K562 (cell line): ENCODE measurements around the gene ENTPD8. TPM values are rescaled to one million over a fixed set of nuclear protein-coding genes. Genes with fewer than 3 reads are reported as not detected.

ENCODE experiments used
- ATAC-seq: fragments of 200-7000 bp; cut with Tn5 transposase; 3 replicates; pipeline ENCODE4 v1.9.1; 2020; ENCODE audit warnings: moderate library complexity
- BruUV-seq: library from RNA; stranded (reverse); fragments of 400-500 nt; replicated peaks from 2 replicates; lab custom pipeline; 2021; lab: Mats Ljungman, UMichigan
- CTCF ChIA-PET: fragments of 300-600 bp; formaldehyde crosslinking; extraction: SDS; loops from one replicate; lab custom pipeline; 2021; ENCODE audit warnings: low intra/inter-chr PET ratio; lab: Yijun Ruan, JAX
- POLR2A ChIA-PET: fragments of 300-600, 350-650 bp; sonication (Branson Sonifier 250); formaldehyde crosslinking; extraction: SDS; loops from one replicate; lab custom pipeline; 2021; ENCODE audit warnings: antibody characterized with exemption, inconsistent platforms; lab: Yijun Ruan, JAX
- DNase-seq, 4 experiments: peaks; one replicate each; pipeline versions ENCODE4 v3.0.0 to v3.0.0-alpha.2; 2011 to 2018; ENCODE audit warnings: low spot score in 3 of 4, mixed read lengths in 3 of 4; ENCODE audit errors: extremely low read depth in 1 of 4
- FAIRE-seq: peaks from 2 replicates; lab custom pipeline; 2011; peaks lifted over from hg19 to GRCh38; lab: Jason Lieb, UNC
- H2AFZ ChIP-seq: 2 replicates; pipeline ENCODE4 v1.6.0; 2011; ENCODE audit warnings: low read depth, low read length, control low read depth, inconsistent platforms
- H3K27ac ChIP-seq: fragments of 200-600 bp; 3 replicates; pipeline ENCODE4 v1.8.0; 2011; ENCODE audit warnings: low read depth, mild to moderate bottlenecking, control low read depth, inconsistent platforms, low read length, moderate library complexity, mixed read lengths; ENCODE audit errors: extremely low read depth
- H3K27me3 ChIP-seq, 2 experiments: fragments of 300-600 bp in 1 of 2; 2 replicates in 1 of 2; 3 replicates in 1 of 2; pipeline versions ENCODE4 v1.6.0 to v1.8.0; 2011; ENCODE audit warnings: inconsistent platforms in 2 of 2, low read length in 2 of 2, mild to moderate bottlenecking in 1 of 2, mixed read lengths in 1 of 2, moderate library complexity in 1 of 2; ENCODE audit not compliant: control insufficient read depth in 2 of 2, insufficient read depth in 2 of 2
- H3K36me3 ChIP-seq: fragments of 300-600 bp; 3 replicates; pipeline ENCODE4 v1.8.0; 2011; ENCODE audit warnings: mild to moderate bottlenecking, low read length, inconsistent platforms; ENCODE audit not compliant: control insufficient read depth, insufficient read depth
- H3K4me1 ChIP-seq, 2 experiments: fragments of 200-600 bp in 1 of 2; replicated peaks in 1 of 2; 2 replicates in 1 of 2; 3 replicates in 1 of 2; pipeline versions ENCODE4 v1.5.1 to v1.8.0; 2011; ENCODE audit warnings: inconsistent platforms in 2 of 2, low read length in 2 of 2, mild to moderate bottlenecking in 1 of 2, mixed read lengths in 1 of 2, moderate library complexity in 1 of 2; ENCODE audit not compliant: control insufficient read depth in 2 of 2, insufficient read depth in 2 of 2
- H3K4me2 ChIP-seq: 2 replicates; pipeline ENCODE4 v1.6.1; 2011; ENCODE audit warnings: low read length, control low read depth, inconsistent platforms, mixed read lengths; ENCODE audit not compliant: insufficient read depth
- H3K4me3 ChIP-seq: fragments of 200-600 bp; sonication (generic), shearing (Covaris generic); 2 replicates; pipeline ENCODE4 v1.5.1; 2016; ENCODE audit warnings: control low read depth, inconsistent platforms
- H3K79me2 ChIP-seq: fragments of 200-600 bp; 3 replicates; pipeline ENCODE4 v1.8.0; 2011; ENCODE audit warnings: low read length, inconsistent platforms; ENCODE audit not compliant: control insufficient read depth, insufficient read depth
- H3K9ac ChIP-seq, 2 experiments: 2 replicates each; pipeline versions ENCODE4 v1.6.0 to v1.6.1; 2011; ENCODE audit warnings: low read depth in 2 of 2, low read length in 2 of 2, control low read depth in 1 of 2, inconsistent platforms in 1 of 2, mild to moderate bottlenecking in 1 of 2, mixed read lengths in 1 of 2; ENCODE audit not compliant: insufficient read depth in 1 of 2
- H3K9me1 ChIP-seq: one replicate; pipeline ENCODE4 v1.6.0; 2011; ENCODE audit warnings: inconsistent platforms, mild to moderate bottlenecking, low read length, moderate library complexity; ENCODE audit not compliant: control insufficient read depth, insufficient read depth
- H3K9me3 ChIP-seq: replicated peaks from 2 replicates; pipeline ENCODE4 v1.5.1; 2011; ENCODE audit warnings: low read depth, low read length, inconsistent platforms; ENCODE audit not compliant: control insufficient read depth, insufficient read depth
- H4K20me1 ChIP-seq: replicated peaks from 2 replicates; pipeline ENCODE4 v1.6.1; 2011; ENCODE audit warnings: low read length, inconsistent platforms, mixed read lengths; ENCODE audit not compliant: control insufficient read depth, insufficient read depth
- ZFP36 ChIP-seq: fragments of 150-350 bp; IDR thresholded peaks from 2 replicates; pipeline ENCODE4 v1.6.1; 2018; ENCODE audit warnings: low read length, low read depth; ENCODE audit not compliant: partially characterized antibody
- ZNF511 ChIP-seq: sonication (generic); formaldehyde crosslinking; IDR thresholded peaks from 2 replicates; pipeline ENCODE4 v1.8.0; 2022; ENCODE audit warnings: mild to moderate bottlenecking, missing genetic modification reagents
- WGBS: fragments of 100-300 bp; shearing (Covaris generic); methylation state at CpG from one replicate; pipeline ENCODE4 v1.1.6; 2016; ENCODE audit warnings: low coverage, mixed read lengths; ENCODE audit not compliant: insufficient coverage; ENCODE audit errors: missing lambda C conversion rate; 5-methylcytosine and 5-hydroxymethylcytosine counted together
- in situ Hi-C: fragments of 300-500 bp; cut with MboI; formaldehyde crosslinking; loops from 4 replicates; pipeline ENCODE4 v1.15.0; 2018; ENCODE audit warnings: inconsistent platforms, mixed read lengths
- intact Hi-C: fragments of 100-400 bp; cut with micrococcal nuclease; formaldehyde crosslinking; loops from 2 replicates; pipeline ENCODE4 v1.14.2; 2022
- polyA plus RNA-seq, 8 experiments: library from polyadenylated mRNA; depleted of rRNA in 4 of 8; stranded (reverse) in 5 of 8; unstranded in 3 of 8; fragments of >200 nt; fragmentation: Nextera tagmentation in 2 of 8; fragmentation: Illumina TruSeq in 1 of 8; extraction: Ambion mirVana in 2 of 8; extraction: Trizol in 1 of 8; gene quantifications; 2 replicates each; pipeline versions ENCODE4 v1.2.1 to v1.2.3, GENCODE V29; 2011 to 2014; ENCODE audit warnings: inconsistent platforms in 1 of 8, missing spikeins in 1 of 8
- total RNA-seq, 7 experiments: library from RNA; depleted of rRNA in 6 of 7; stranded (reverse); fragments of >200 nt in 6 of 7; fragmentation: Illumina TruSeq in 2 of 7; extraction: Trizol in 2 of 7; gene quantifications; 2 replicates each; pipeline versions ENCODE4 v1.2.1 to v1.2.3, GENCODE V29; 2011 to 2021; ENCODE audit warnings: low replicate concordance in 1 of 7

ENTPD8 gene
- total and polyA plus RNA-seq, 9 of the 15 experiments (the other 6 are each of a cell fraction or from before 2014, with no cell fraction given), result 0.06 to 0.27 (median 0.19) TPM; not detected in 5

- DNase-seq, result no peak
- no peak overlapping the region for H2AFZ ChIP-seq
- peaks cover 14 to 78% of the 10 kb centered on the region in 2 experiments; a peak in 4 of 5 replicates for H3K4me1 ChIP-seq
- H3K79me2 ChIP-seq, result no peaks in the 10 kb centered on the region
- no peaks in the 10 kb centered on the region for H3K36me3 ChIP-seq
- no peaks in the 10 kb centered on the region for H3K9me1 ChIP-seq
- no peak overlapping the region for H3K27ac ChIP-seq
- 67% methylated on average over 21 of the region's 24 CpGs for WGBS
- H3K4me2 ChIP-seq, result no peak overlapping the region
- POLR2A ChIA-PET, result interaction anchor here (0.6 to 3.5 kb wide), 4 partner anchors 9 to 198 kb away, joined by 3 to 21 read pairs (median 4); partner anchors contain the start of genes EXD3 and NOXA1
- intact Hi-C loops, result no loop called here
- CTCF ChIA-PET, result no interaction called here
- TF ChIP-seq ZNF511 (CRISPR knock-in tag) (no peak), ZFP36 (peak; percentile 86)
- H3K4me3 ChIP-seq, result no peak overlapping the region
- no peak for FAIRE-seq
- no TSS peak for BruUV-seq
- no peak for ATAC-seq
- no peaks in the 10 kb centered on the region for H3K9me3 ChIP-seq
- no peaks in the 10 kb centered on the region for H4K20me1 ChIP-seq
- in situ Hi-C loops, result no loop called here
- no peaks in the 10 kb centered on the region for H3K27me3 ChIP-seq
- H3K9ac ChIP-seq, result peak overlapping the region in 1 of 2 experiments; percentile 91; a peak in 1 of 4 replicates
Measured at GRCh38 chr9:137436761-137437600, 4.2 kb downstream of the ENTPD8 start.
